Hematopoietic multipotent progenitor cell treated with erythropoietin and hydrocortisone succinate and interleukin-3 and kit ligand, for 6 days (in vitro differentiated cells): ENCODE results near the gene DOC2B.
A peak's percentile ranks its signal among the peaks of the same experiment; 100 is the strongest.
"Not testable (repeated sequence)": the region's sequence is repeated elsewhere in the genome, so short reads cannot be mapped to it uniquely, and the experiment has no call there.

Experiments used
- DNase-seq: peaks from one replicate; pipeline ENCODE4 v3.0.0-alpha.2; 2015

Gene DOC2B

GRCh38 chr17:181245-182049, at the start of gene DOC2B:
TSS of gene DOC2B (minus strand) at chr17:181650. CDS start at chr17:181479, 171 bp downstream.
- peak; percentile 16 for DNase-seq

DNA sequence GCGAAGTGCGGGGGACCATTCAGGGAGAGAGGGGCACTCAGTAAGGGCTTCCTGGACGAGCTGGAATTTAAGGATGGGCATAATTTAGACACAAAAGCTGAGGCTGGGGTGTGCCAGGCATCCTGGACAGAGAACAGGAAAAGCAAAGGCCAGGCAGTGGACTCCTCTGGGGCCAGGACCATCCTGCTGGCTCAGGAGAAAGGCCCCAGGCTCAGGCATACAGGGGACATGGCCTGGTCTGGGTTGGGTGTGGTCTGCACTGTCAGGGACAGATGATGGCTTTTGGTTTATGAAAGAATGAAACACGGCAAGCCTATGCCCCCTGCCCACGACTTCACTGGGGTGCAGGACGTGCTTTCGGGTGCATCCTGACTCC, 48.9 kb upstream of the DOC2B start:
- no peak for DNase-seq

GRCh38 chr17:229709-230394, 48.4 kb upstream of the DOC2B start:
- no peak for DNase-seq

DNA sequence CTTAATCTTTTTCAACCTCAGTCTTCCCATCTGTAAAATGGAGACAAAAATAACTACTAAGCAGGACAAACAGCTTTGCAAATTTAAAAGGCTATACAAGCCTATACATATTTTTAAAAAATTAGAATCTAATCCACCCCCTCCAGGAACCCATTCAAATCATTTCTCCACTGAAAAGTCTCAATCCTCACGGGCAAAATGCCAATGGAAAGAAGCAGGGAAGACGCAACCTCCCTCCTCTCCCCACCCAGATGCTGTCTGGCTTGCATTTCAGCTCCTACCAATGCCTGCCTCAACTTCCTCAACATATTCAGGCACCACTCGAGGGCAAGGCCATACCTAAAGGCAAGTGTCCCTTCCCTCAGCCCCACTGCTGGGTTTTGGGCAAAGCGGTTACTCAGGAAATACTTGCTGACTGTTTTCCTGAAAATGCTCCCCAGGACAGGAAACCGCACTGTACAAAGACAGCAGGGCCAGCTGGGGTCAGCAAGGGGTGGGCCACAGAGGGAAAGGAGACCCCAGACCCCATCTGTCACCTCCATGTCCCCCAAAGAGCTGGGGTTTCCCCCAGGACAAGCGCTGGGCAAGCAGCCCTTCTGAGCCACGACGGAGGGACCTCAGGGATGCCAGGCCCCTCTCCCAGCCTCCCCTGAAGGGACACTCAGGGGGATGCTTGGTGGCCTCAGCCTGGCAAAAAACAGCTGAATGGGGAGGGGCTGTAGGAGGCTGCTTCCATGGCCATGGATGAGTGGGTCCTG, 47.7 kb upstream of the DOC2B start:
- no peak for DNase-seq

GRCh38 chr17:227946-228615, 46.6 kb upstream of the DOC2B start:
- DNase-seq = no peak

DNA sequence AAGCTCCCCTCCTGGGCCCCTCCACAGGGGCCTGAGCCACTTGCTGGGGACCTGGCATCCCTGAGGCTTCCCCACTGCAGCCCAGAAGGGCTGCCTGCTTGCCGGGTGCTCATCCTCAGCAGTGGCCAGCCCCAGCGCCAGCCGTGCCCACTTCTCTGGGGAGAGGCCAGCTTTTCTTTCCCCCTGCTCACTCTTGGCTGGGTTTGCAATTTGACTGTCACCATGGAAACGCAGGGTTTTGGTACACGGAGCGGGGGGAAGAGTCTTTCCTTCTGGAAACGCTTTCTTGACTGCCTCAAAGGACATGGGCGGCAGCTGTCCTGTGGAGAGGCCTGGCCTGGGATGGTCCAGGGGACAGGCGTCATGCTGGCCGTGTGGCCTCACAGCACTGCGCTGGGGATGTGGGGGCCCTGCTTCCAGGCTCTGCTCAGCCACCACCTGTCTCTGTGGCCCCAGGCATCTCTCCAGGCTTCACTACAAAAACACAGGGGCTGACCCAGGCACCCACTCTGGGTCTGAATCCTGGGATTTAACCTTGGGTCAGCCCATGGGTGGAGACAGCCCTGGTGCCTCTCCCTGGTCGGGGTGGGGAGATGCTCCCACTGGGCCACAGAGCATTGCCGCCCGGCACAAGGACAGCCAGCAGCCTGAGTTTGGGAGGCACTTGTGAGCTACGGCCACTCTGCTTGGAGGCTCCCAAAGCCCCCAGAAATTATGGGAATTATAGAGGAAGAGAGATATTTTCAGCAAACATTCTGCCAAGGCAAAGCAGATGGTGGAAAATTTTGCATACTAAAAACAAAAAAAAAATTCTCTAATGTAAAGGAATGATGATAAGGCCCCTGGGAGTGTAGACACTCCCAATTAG, 45.9 kb upstream of the DOC2B start:
- no peak for DNase-seq

DNA sequence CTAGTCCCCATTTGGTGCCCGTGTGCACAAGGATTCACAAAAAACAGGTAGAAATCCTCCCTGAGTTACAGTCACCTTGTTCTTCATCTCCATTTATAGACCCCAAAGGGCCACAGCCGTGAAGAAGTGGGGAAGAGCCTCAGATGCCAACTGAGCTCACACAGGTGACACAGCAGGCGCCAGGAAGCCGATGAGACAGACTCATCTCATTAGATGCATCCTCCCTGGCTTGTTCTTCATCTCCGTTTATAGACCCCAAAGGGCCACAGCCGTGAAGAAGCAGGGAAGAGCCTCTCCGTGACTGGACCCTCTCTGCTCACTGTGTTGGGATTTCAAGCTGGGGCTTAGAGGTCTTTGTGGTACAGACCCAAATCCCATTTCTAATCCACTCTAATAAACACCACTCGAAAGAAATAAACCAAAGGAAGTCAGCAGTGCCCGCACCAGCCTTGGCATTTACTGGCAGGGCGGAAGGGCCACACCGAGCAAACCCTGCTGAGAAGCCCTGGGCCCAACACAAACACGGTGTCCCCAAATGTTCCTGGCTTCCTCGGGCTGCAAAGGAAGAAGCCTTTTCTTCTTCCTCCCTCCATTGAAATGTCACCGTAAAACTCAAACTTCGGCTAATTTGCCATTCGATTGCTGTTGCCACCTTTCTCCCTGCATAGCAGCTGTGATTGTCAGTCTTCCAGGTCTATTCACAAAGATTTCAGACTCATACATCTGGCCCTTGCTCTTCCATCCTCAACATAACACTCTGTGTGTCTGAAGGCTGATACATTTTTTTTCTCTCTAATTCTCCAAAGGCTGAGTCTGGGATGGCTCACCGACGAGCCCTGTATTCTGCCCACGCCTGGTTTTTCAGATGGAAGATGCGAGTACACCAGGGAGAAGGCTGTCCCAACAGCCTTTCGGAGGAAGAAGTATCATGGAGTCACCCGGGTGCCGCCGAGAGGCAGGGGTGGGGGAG, 44.9 kb upstream of the DOC2B start:
- no peak for DNase-seq

- no peak for DNase-seq
Observed at GRCh38 chr17:225551-225950, 44.1 kb upstream of the DOC2B start.

GRCh38 chr17:224576-224975, 43.1 kb upstream of the DOC2B start:
- DNase-seq = not testable (repeated sequence)

GRCh38 chr17:223723-224471, 42.4 kb upstream of the DOC2B start:
- no peak for DNase-seq

- DNase-seq = no peak
Observed at GRCh38 chr17:222172-222571, 40.7 kb upstream of the DOC2B start.

- DNase-seq = no peak
Observed at GRCh38 chr17:219696-220095, 38.2 kb upstream of the DOC2B start.

- no peak for DNase-seq
Observed at GRCh38 chr17:218432-219110, 37.1 kb upstream of the DOC2B start.

GRCh38 chr17:216625-217024, 35.2 kb upstream of the DOC2B start:
- no peak for DNase-seq

- DNase-seq = not testable (repeated sequence)
Observed at GRCh38 chr17:215563-216478, 34.4 kb upstream of the DOC2B start.

DNA sequence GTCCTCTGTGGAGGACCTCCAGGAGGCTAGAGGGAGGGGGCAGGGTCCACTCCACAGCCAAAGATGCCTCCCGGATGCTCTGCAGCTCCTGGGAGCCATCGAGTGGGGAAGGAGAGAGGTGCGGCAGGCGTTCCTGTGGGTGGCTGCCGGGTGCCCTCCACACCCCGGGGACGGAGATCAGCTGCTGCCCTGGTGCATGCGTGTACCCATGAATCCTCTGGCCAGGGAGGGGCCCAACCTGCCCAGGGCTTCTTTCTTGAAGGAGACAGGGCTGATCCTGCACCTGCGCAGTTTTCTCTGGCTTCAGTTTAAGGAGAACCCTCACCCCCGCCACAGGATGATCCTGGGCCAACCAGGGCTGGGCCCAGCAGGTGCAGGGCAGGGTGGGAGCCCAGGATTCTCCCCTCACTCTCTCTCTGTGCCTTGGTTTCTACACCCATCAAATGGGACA, 33.5 kb upstream of the DOC2B start:
- DNase-seq = no peak

DNA sequence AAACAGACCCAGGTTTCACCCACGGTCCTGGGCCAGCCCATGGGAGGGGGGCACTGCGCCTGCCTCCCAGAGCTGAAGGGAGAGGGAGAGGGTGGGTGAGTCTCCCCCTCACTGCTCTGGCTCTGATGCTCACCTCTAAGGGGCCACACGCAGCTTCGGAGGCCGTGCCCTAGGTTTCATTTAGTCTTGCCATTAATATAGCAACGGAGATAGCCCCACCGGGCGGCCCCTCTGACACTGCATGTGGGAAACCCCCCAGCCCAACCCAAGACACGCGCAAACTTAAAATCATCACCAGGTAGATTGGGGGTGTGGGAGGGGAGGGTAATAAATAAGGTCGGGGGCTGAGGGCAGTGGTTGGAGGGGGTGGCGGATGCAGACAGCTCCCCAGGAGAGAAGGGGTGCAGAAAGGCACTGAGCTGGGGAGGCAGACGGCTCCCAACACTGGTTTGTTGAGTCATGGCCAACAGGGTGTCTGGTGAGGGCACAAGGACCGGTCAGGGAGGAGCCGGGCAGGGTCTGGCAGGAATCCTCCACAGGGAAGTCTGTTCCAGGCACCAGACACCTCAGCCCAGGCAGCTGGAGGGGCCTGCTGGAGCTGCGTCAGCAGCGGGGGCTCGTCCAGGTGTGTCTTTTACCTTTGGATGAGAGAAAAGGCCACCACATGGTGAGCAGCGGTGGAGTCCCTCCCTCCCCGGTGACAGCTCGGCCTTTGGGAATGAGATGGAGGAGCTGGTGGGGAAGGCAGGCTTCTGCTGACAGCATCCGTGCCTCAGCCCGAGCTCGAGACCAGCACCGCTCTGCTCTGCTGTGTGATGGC, 32.0 kb upstream of the DOC2B start:
- no peak for DNase-seq
